ENCODE data around the gene CFAP206. TPM values are rescaled to one million over a fixed set of nuclear protein-coding genes. Genes with fewer than 3 reads are reported as not detected.

CFAP206 gene
- total and polyA plus RNA-seq, 2 donors (not counting 3 experiments of a cell fraction or from before 2014, with no cell fraction given): 0.15 to 0.20 TPM

DNA sequence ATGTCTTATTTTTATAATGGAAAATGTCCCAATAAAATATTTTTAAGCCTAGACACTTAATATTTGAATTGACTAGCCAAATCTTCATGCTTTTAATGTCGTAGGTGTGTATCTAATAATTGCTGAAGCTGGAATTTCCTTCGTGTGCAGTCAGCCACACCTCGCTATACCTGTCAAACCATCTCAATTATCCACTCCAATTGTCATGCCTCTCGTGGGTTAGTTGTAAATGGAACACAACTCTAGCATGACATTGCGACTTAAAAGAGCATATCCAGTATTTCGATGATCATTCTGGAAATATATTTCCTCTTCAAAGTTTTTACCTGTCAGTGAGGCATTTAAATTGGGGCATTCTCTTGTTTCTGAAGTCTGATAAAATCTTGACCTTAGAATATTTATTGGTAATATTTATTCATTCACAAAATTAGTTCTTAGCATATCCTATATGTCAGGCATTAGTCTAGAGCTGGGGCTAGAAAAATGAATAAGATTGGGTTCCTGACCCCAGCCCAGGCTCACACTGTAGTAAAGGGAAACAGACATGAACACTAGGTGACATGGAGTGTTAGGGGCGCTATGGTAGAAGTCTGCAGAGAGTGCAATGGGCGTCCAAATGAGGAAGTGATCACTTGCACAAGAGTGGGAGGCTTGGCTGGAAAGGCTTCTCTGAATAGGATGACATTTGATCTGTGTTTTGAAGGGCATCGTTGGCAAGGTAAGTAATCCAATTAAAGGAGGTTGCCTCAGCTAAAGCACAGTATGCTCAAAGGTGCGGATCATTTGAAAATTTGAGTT lies 11.0 kb upstream of the CFAP206 start:
- CTCF ChIA-PET: no interaction called here

More for the DNA sequence above, 11.0 kb upstream of the CFAP206 start:
- no peak overlapping the region for H2AFZ ChIP-seq (ENCODE audit: low read depth, low read length)
- H3K79me2 ChIP-seq (ENCODE audit: control insufficient read depth, insufficient read depth, low read length): no peaks in the 10 kb centered on the region
- POLR2A ChIA-PET: no interaction called here
- H3K9ac ChIP-seq (replicated peaks; ENCODE audit: extremely low read depth, insufficient read depth, low read length): no peak overlapping the region
- no peaks in the 10 kb centered on the region for H3K9me3 ChIP-seq (replicated peaks; ENCODE audit: control insufficient read depth, insufficient read depth, low read length)
- intact Hi-C loops (cut with micrococcal nuclease) (loop anchor here (10.0 kb wide), 1 partner anchor 518 kb away; no protein-coding TSS in a partner anchor), dilution Hi-C loops (cut with MboI; ENCODE audit: extremely low pct_ligation_motif_present, low sequenced_read_pairs) (no loop called here)
- no TSS peak for BruUV-seq (replicated peaks)
- TF ChIP-seq, protein P1, sequence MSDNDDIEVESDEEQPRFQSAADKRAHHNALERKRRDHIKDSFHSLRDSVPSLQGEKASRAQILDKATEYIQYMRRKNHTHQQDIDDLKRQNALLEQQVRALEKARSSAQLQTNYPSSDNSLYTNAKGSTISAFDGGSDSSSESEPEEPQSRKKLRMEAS (IDR thresholded peaks at IDR 0.05; ENCODE audit: insufficient read depth, insufficient read length): no peak
- TF ChIP-seq FOS (IDR thresholded peaks at IDR 0.05; ENCODE audit: borderline replicate concordance, insufficient read depth, low read length) (no peak), MYC (IDR thresholded peaks at IDR 0.05; ENCODE audit: low read depth, low read length) (no peak), POLR2A (IDR thresholded peaks at IDR 0.05; ENCODE audit: low read depth, low read length) (no peak), JUN (IDR thresholded peaks at IDR 0.05; ENCODE audit: borderline replicate concordance, insufficient read depth, insufficient read length, low read depth) (no peak), EZH2 (IDR thresholded peaks at IDR 0.05; ENCODE audit: borderline replicate concordance, low read depth, low read length, severe bottlenecking) (no peak), GATA2 (IDR thresholded peaks at IDR 0.05; ENCODE audit: insufficient read depth, insufficient read length, low read depth, low read length) (no peak), POLR2AphosphoS5 (IDR thresholded peaks at IDR 0.05; ENCODE audit: insufficient read depth, low read depth, low read length) (no peak)
- TF ChIP-seq, protein P2, sequence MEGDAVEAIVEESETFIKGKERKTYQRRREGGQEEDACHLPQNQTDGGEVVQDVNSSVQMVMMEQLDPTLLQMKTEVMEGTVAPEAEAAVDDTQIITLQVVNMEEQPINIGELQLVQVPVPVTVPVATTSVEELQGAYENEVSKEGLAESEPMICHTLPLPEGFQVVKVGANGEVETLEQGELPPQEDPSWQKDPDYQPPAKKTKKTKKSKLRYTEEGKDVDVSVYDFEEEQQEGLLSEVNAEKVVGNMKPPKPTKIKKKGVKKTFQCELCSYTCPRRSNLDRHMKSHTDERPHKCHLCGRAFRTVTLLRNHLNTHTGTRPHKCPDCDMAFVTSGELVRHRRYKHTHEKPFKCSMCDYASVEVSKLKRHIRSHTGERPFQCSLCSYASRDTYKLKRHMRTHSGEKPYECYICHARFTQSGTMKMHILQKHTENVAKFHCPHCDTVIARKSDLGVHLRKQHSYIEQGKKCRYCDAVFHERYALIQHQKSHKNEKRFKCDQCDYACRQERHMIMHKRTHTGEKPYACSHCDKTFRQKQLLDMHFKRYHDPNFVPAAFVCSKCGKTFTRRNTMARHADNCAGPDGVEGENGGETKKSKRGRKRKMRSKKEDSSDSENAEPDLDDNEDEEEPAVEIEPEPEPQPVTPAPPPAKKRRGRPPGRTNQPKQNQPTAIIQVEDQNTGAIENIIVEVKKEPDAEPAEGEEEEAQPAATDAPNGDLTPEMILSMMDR (IDR thresholded peaks at IDR 0.05; ENCODE audit: extremely low read depth in 1 of 2, insufficient read depth in 1 of 2, low read depth in 1 of 2, low read length in 2 of 2): no peak
- H3K36me3 ChIP-seq (ENCODE audit: control insufficient read depth in 2 of 2, extremely low read depth in 1 of 2, insufficient read depth in 2 of 2, low read length in 2 of 2): no peaks in the 10 kb centered on the region
- H4K20me1 ChIP-seq (replicated peaks; ENCODE audit: control insufficient read depth, extremely low read depth, insufficient read depth, low read length): no peaks in the 10 kb centered on the region
- no peak for DNase-seq (ENCODE audit: low read depth, low spot score)
- H3K27me3 ChIP-seq (ENCODE audit: control insufficient read depth in 2 of 2, insufficient read depth in 2 of 2, low read length in 2 of 2): no peaks in the 10 kb centered on the region
- H3K4me3 ChIP-seq (replicated peaks in 1 of 3; ENCODE audit: insufficient read depth in 1 of 3, low read depth in 1 of 3, low read length in 3 of 3): no peak overlapping the region
- H3K4me1 ChIP-seq (ENCODE audit: control insufficient read depth, extremely low read depth, insufficient read depth, low read length): no peaks in the 10 kb centered on the region
- no peak overlapping the region for H3K27ac ChIP-seq (ENCODE audit: insufficient read depth, low read depth, low read length)
- no peaks in the 10 kb centered on the region for H3K9me1 ChIP-seq (replicated peaks; ENCODE audit: control insufficient read depth, extremely low read depth, insufficient read depth, low read length)
- FAIRE-seq: no peak
- H3K4me2 ChIP-seq (ENCODE audit: insufficient read depth, low read length): no peak overlapping the region

All from endothelial cell of umbilical vein (primary cell).